VCaP (cell line): ENCODE measurements around the gene PRKCZ.

ENCODE experiments used
- H3K27ac ChIP-seq: fragments of 450-650 bp; 2 replicates; pipeline ENCODE4 v1.5.1; 2017
- CTCF ChIP-seq: fragments of 450-650 bp; conservative IDR thresholded peaks from 2 replicates; pipeline ENCODE4 v1.5.1; 2017; ENCODE audit warnings: mild to moderate bottlenecking, moderate library complexity

Gene PRKCZ

DNA sequence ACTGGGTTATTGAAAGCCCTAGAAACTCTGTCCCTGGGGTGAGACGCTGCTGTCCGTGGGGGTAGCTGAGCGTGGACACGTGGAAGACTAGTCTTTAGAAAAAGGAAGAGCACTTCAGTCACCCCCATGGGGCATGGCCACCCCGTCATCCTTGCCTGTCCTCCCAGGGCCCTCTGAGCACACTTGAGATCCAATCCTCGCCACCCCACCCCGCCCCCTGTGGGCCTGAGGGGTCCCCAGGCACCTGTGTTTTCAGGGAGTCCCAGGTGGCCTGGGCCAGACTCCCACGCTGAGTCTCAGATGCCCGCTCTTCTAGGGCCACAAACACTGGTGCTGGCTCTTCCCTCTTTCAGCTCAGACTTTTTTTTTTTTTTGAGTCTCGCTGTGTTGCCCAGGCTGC is 2.5 kb downstream of the PRKCZ start:
- no peak for TF ChIP-seq CTCF
- no peak overlapping the region for H3K27ac ChIP-seq

DNA sequence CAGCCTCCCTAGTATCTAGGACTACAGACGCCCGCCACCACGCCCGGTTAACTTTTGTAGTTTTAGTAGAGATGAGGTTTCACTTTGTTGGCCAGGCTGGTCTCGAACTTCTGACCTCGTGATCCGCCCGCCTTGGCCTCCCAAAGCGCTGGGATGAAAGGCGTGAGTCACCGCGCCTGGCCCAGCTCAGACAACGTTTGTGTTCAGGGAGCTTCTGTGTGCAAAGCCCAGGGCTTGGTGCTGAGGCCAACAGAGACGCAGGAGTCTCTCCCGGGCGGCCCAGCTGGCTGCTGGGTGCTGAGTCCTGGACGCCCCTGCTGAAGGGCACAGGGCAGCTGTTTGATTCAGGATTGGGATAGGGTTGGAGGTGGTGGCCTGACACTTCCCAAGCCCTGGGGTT is 3.0 kb downstream of the PRKCZ start:
- TF ChIP-seq CTCF = no peak
- H3K27ac ChIP-seq = no peak overlapping the region

DNA sequence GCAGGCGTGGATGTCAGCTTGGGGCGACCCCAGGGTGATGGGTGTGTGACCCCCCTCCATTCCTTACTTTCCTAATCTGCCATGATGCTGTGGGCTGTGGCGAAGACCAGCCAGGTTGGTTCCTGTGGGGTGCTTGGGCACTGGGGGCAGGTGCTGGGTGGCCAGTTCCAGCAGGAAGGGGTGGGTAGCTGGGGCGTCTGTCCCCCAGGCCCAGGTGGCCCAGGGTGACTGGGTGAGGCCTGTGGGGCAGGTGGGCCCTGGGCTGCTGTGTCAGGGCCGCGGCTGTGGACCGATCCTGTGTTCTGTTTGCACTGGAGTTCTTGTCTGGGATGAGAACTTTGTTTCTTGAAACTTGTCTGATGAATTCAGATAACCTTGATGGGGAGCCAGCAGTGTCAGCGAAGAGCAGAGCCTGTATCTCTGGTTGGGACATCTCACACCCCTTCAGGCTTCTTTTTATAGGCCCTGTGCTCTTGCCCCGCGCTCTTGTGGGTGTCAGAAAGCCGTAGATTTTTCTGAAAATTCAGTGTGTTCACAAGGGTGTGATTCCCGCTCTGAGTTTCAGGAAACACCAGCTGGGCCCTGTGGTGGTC is 3.7 kb downstream of the PRKCZ start:
- H3K27ac ChIP-seq = no peak overlapping the region
- TF ChIP-seq CTCF = no peak

- peak; percentile 15; the same call in 1 of the 2 replicates for TF ChIP-seq CTCF
- no peak overlapping the region for H3K27ac ChIP-seq
Observed at GRCh38 chr1:2054560-2054959, 4.3 kb downstream of the PRKCZ start.

DNA sequence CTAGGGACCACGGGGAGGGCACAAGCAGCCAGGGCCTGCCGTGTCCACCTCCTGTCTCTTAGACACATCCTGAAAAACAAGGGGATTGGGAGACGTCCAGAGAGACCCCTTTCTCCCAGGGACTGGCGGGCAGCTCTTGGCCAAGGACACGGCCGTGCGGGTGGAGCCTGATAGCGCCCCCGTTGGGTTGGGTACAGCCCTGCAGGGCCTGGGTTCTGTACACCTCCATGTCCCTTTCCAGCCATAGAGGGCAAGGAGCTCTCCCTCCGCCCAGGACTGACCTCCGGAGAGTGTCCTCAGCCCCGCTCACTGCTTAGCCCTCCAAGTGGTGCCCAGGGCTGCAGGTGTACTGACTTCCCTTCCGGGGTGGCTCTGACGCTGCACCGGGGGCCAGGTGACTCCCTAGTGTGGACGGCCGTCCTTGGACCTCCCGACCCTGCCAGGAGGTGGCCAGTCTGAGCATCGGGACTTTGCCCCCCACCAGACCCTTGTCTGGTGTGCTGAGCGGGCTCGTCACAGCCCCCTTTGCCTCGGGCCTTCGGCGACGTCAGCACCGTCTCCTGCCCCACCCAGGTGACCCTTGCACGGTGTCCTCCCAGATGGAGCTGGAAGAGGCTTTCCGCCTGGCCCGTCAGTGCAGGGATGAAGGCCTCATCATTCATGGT is 5.8 kb downstream of the PRKCZ start:
- no peak for TF ChIP-seq CTCF
- H3K27ac ChIP-seq = no peak overlapping the region

DNA sequence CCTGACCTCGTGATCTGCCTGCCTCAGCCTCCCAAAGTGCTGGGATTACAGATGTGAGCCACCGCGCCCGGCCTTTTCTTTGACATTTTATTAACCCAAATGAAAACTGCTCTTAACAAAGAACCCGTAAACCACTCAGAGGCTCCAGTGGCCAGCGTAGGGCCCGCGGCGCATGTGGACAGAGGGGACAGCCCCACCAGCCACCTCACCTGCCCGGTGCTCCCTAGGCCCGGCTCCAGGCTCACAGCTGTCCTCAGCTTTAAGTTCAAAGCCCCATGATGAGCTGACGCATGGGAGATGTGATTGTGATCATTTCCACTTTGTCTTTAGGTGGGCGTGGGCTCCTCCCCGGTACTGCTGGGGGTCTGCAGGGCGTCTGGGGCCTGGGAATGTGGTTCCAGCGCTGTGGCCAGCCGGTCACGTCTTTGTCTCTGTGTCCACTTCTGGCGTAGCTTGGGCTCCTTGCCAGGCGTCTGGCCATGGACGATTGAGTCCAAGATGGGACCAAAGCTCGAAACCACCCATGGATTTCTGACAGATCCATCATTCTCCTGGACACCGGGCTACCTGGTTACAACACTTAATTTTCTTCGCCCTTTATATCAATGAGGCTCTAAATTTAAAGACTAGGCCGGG is 6.9 kb downstream of the PRKCZ start:
- H3K27ac ChIP-seq = no peak overlapping the region
- no peak for TF ChIP-seq CTCF

DNA sequence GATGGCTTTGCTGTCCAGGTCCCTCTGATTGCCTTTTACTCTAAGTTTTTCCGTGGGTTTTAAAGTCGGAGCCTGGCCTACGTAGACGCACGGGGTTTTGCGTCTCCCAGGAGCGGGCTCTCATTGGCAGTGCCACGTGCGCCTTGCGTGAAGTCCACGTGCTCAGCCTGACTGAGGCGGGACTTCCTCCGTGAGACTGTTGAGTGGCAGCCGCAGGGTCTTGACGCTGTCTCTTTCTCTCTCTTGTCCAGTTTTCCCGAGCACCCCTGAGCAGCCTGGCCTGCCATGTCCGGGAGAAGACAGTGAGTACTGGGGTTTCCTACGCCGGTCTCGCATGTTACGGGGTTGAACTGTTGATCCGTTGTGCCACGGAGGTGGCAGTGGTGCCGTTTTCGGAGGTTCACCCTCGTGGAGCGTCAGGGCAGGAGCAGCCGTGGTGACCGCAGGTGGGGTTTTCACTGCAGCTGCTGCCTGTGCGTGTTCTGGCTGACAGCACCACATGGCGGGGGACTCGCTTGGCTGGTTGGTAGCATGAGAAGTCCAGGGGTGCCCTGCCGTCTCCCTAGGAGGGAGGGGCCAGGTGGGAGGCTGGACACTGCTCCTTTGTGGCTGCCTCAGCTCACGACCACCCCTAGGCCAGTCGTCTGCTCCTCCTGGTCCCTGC is 9.2 kb downstream of the PRKCZ start:
- no peak for TF ChIP-seq CTCF
- H3K27ac ChIP-seq = no peak overlapping the region
